ENCODE data around the gene TMEM87B. TPM values are rescaled to one million over a fixed set of nuclear protein-coding genes. Genes with fewer than 3 reads are reported as not detected.
"Not testable (repeated sequence)": the region's sequence is repeated elsewhere in the genome, so short reads cannot be mapped to it uniquely, and the experiment has no call there.

TMEM87B gene
- total RNA-seq, 2 experiments from 2014 or later = 23.8 to 24.0 TPM

DNA sequence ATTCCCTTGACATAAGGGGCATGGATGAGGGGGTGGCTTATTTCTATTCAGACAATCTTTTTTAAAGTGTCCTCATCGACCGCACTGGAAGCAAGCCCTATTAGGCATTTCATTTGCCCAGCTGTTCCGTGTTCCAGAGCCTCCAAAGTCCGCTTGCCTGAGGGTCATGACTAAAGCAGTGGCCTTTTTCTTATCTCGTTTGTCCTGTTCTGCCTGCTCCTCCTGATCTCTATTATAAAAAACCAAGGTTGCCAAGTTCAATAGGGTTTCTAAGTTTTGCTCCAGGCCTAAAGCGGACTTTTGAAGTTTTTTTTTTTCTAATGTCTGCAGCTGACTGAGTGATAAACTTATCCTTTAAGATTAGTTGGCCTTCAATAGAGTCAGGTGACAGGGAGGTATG lies 13.6 kb upstream of the TMEM87B start:
- not testable (repeated sequence) for DNase-seq, H3K4me3 Mint-ChIP-seq, H3K4me1 Mint-ChIP-seq

GRCh38 chr2:112045446-112046014 lies 9.5 kb upstream of the TMEM87B start:
- no peaks in the 10 kb centered on the region for H3K36me3 Mint-ChIP-seq (ENCODE audit: low read depth)
- no peaks in the 10 kb centered on the region for H3K9me3 Mint-ChIP-seq
- H3K27me3 Mint-ChIP-seq = peaks cover 16% of the 10 kb centered on the region
- no peak for DNase-seq
- ChIA-PET POLR2A (no interaction called here), CTCF (interaction anchor here (4.7 kb wide), 1 partner anchor 158 kb away, joined by 30 read pairs; no protein-coding TSS in a partner anchor)
- H3K4me3 Mint-ChIP-seq = no peak overlapping the region
- no peak overlapping the region for H3K27ac Mint-ChIP-seq
- H3K4me1 Mint-ChIP-seq = peaks cover 7% of the 10 kb centered on the region

More for the DNA sequence above, 13.6 kb upstream of the TMEM87B start:
- H3K36me3 Mint-ChIP-seq (ENCODE audit: low read depth); H3K9me3 Mint-ChIP-seq; H3K27ac Mint-ChIP-seq; POLR2A ChIA-PET; CTCF ChIA-PET: not testable (repeated sequence)
- peaks cover 13% of the 10 kb centered on the region for H3K27me3 Mint-ChIP-seq

GRCh38 chr2:112046231-112046630 lies 8.8 kb upstream of the TMEM87B start:
- Mint-ChIP-seq H3K27me3 (peaks cover 16% of the 10 kb centered on the region), H3K4me3 (no peak overlapping the region), H3K27ac (no peak overlapping the region), H3K4me1 (peaks cover 7% of the 10 kb centered on the region), H3K9me3 (no peaks in the 10 kb centered on the region), H3K36me3 (ENCODE audit: low read depth) (no peaks in the 10 kb centered on the region)
- ChIA-PET POLR2A (no interaction called here), CTCF (interaction anchor here (0.7 to 4.7 kb wide), 4 partner anchors 17 to 835 kb away, joined by 3 to 30 read pairs (median 4); partner anchors contain the start of gene ANAPC1)
- DNase-seq = no peak

DNA sequence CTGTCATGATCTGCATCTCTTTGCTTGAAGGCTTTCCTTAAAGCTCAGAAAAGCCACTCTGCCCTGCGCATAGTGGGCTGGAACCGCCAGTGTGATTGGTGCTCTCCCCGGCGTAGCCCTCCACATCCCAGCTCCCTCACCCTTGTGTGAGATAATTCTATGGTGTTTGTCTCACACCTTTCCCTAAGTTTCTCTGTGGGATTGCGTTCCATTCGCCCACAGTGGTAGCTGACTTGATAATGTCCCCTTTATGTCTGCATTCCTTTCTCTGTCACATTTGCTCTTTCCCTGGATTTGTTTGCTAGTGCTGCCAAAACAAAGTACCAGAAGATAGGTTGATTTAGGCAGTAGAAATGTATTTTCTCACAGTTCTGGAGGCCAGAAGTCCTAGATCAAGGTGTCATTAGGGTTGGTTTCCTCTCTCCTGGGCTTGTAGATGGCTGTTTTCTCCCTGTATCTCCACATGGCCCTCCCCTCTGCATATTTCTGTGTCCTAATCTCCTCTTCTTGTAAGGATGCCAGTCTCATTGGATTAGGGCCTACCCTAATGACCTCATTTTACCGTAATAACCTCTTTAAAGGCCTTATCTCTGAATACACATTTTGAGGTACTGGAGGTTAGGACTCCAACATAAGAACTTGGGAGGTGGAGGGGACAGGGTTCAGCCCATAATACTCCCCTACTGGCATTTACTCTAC lies 7.4 kb upstream of the TMEM87B start:
- Mint-ChIP-seq H3K36me3 (ENCODE audit: low read depth) (no peaks in the 10 kb centered on the region), H3K4me3 (no peak overlapping the region), H3K27ac (no peak overlapping the region), H3K9me3 (no peaks in the 10 kb centered on the region), H3K27me3 (peaks cover 16% of the 10 kb centered on the region), H3K4me1 (peaks cover 7% of the 10 kb centered on the region)
- ChIA-PET POLR2A (interaction anchor here (0.6 kb wide), 1 partner anchor 166 kb away, joined by 3 read pairs; no protein-coding TSS in a partner anchor), CTCF (interaction anchor here (1.1 to 4.7 kb wide), 2 partner anchors 148 to 160 kb away, joined by 3 to 30 read pairs; no protein-coding TSS in a partner anchor)
- no peak for DNase-seq

- H3K36me3 Mint-ChIP-seq (ENCODE audit: low read depth) = no peaks in the 10 kb centered on the region
- ChIA-PET CTCF (interaction anchor here (4.7 kb wide), 1 partner anchor 160 kb away, joined by 30 read pairs; no protein-coding TSS in a partner anchor), POLR2A (no interaction called here)
- H3K4me1 Mint-ChIP-seq = peaks cover 8% of the 10 kb centered on the region
- no peak overlapping the region for H3K4me3 Mint-ChIP-seq
- H3K27ac Mint-ChIP-seq = no peak overlapping the region
- H3K9me3 Mint-ChIP-seq = no peaks in the 10 kb centered on the region
- H3K27me3 Mint-ChIP-seq = peaks cover 16% of the 10 kb centered on the region
- DNase-seq = no peak
Observed at GRCh38 chr2:112048236-112048592, 6.9 kb upstream of the TMEM87B start.

- H3K4me1 Mint-ChIP-seq = peaks cover 15% of the 10 kb centered on the region
- no peak overlapping the region for H3K4me3 Mint-ChIP-seq
- no peaks in the 10 kb centered on the region for H3K36me3 Mint-ChIP-seq (ENCODE audit: low read depth)
- peaks cover 18% of the 10 kb centered on the region for H3K27me3 Mint-ChIP-seq
- CTCF ChIA-PET = interaction anchor here (0.7 to 4.2 kb wide), 3 partner anchors 161 to 207 kb away, joined by 4 to 22 read pairs (median 5); no protein-coding TSS in a partner anchor
- H3K9me3 Mint-ChIP-seq = no peaks in the 10 kb centered on the region
- H3K27ac Mint-ChIP-seq = no peak overlapping the region
- DNase-seq = no peak
- POLR2A ChIA-PET = no interaction called here
Observed at GRCh38 chr2:112048887-112049286, 6.2 kb upstream of the TMEM87B start.

DNA sequence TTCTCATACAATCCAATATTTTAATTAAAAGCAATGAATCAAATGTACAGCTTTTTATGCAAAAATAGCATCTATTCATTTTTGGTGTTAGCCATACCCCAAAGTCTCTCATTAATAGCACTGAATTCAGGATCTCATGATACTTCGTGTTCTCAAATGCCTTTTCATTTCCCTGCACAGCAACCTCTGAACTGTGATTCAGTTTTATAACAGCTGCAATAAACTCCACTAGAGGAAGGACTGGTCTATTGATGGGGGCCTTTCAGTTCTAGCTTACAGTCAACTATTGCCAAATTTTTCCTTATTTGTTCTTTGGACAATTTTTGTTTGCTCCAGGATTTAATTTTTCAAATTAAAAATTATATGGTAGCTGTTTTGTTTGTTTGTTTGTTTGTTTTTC lies 4.8 kb upstream of the TMEM87B start:
- Mint-ChIP-seq H3K4me1 (peaks cover 17% of the 10 kb centered on the region), H3K4me3 (no peak overlapping the region), H3K36me3 (ENCODE audit: low read depth) (no peaks in the 10 kb centered on the region), H3K27ac (no peak overlapping the region), H3K27me3 (peaks cover 16% of the 10 kb centered on the region), H3K9me3 (no peaks in the 10 kb centered on the region)
- CTCF ChIA-PET = interaction anchor here (0.6 to 4.2 kb wide), 4 partner anchors 71 to 216 kb away, joined by 4 to 22 read pairs (median 4); no protein-coding TSS in a partner anchor
- DNase-seq = no peak
- POLR2A ChIA-PET = no interaction called here

DNA sequence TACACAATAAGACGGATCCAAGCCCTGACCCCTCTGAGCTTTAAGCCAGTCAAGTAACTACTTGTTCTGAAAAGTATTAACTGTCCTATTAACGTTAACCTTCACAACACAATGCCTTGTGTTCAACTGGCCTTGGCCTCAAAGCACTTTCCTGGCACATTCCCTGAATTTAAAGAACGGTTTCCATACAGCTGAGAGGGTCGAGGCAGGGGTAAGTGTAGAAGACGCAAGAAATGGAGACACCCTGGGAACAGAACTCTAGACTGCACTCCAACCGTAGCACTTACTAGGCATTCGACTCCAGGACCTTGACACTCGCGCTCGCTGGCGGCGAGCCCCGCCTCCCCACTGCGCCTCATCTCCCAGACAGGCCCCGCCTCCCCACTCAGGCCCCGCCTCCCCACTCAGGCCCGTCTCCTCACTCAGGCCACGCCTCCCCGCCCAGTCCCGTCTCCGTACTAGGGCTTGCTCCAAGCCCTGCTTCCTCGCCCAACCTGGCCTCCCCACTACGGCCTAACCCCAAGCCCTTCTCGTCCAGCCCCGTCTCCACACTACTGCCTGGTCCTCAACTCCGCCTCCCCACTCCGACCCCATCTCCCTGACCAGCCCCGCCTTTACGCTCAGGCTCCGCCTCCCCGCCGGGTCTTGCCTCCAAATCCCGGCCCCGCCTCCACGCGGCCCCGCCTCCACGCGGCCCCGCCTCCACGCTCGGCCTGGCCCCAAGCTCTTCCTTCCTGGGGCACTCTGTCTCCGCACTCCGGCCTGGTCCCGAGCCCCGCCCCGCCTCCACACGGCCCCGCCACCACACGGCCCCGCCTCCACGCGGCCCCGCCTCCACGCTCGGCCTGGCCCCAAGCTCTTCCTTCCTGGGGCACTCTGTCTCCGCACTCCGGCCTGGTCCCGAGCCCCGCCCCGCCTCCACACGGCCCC lies 887 bp upstream of the TMEM87B start:
- no peaks in the 10 kb centered on the region for H3K9me3 Mint-ChIP-seq
- peaks cover 16% of the 10 kb centered on the region for H3K36me3 Mint-ChIP-seq (ENCODE audit: low read depth)
- peaks cover 1% of the 10 kb centered on the region for H3K27me3 Mint-ChIP-seq
- ChIA-PET POLR2A (interaction anchor here (1.0 to 2.0 kb wide), 6 partner anchors 10 to 429 kb away, joined by 3 to 13 read pairs (median 4); partner anchors contain the start of genes ANAPC1 and ZC3H8), CTCF (interaction anchor here (1.2 kb wide), 2 partner anchors 167 to 170 kb away, joined by 4 to 6 read pairs; partner anchors contain the start of gene ANAPC1)
- peak overlapping the region; percentile 98 for H3K27ac Mint-ChIP-seq
- H3K4me3 Mint-ChIP-seq = peak overlapping the region; percentile 95
- peaks cover 45% of the 10 kb centered on the region for H3K4me1 Mint-ChIP-seq
- peak; percentile 97 for DNase-seq

DNA sequence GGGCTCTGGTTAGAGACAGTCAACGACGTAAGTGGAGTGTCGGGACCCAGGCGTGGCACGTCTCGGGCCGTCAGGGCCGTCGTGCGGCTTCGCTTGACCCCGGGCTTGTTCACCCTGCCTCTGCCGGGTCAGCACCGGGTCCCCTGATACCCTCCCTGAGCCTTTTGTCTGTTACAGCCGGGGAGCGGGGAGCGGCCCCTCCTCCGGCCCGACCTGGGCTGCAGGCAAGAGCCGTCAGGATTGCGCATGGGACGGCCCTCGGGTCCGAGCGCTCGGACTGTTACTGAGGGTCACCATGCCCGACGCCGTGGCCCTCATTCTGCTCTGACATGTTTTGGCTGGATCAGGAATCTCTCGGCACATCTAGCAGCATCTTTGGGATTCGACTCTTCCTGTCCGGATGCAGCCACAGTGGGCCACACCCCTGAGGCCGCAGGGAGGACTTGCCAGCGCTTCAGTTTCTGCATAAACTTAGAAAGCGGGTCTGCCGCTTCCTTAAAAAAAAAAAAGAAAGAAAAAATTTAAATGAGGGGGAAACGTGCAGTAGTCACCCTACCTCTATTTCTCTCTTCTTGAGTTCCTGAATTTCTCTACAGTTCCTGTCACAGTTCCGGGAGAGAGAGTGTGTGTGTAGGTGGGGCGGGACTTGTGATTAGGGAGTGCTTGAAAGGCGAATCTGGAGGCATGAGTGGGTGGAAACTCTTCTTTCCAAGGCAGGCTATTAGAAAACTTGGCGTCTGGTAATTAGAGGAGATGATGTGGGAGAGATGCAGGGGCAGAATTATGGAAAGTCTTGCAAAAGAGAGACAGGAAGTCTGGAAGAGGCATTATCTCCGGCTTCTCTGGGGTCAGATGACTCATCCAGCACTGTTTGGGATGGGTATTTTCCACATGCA lies 909 bp downstream of the TMEM87B start:
- peaks cover 1% of the 10 kb centered on the region for H3K27me3 Mint-ChIP-seq
- H3K36me3 Mint-ChIP-seq (ENCODE audit: low read depth) = peaks cover 21% of the 10 kb centered on the region
- POLR2A ChIA-PET = interaction anchor here (1.0 to 2.0 kb wide), 6 partner anchors 8 to 428 kb away, joined by 3 to 13 read pairs (median 5); partner anchors contain the start of genes ANAPC1 and ZC3H8
- no peaks in the 10 kb centered on the region for H3K9me3 Mint-ChIP-seq
- H3K4me1 Mint-ChIP-seq = peaks cover 41% of the 10 kb centered on the region
- peak overlapping the region; percentile 89 for H3K4me3 Mint-ChIP-seq
- CTCF ChIA-PET = no interaction called here
- DNase-seq = peak; percentile 44
- H3K27ac Mint-ChIP-seq = peak overlapping the region; percentile 94

DNA sequence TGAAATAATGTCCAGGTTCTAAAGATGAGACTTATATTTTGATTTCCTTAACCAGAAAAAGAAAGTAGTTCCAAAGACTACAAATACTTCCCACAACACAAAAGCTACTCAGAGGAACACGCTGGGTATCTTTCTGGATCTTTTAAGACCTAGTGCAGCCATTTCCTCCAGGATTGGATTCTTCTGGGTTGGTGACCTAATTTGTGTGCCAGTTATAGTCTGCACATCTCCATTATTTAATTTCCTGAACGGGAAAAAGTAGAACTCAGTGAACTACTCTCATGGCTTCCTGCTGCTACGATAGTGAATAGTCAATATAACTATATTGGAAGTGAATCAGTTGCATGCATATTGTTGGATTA lies 1.5 kb downstream of the TMEM87B start:
- peaks cover 27% of the 10 kb centered on the region for H3K36me3 Mint-ChIP-seq (ENCODE audit: low read depth)
- DNase-seq = no peak
- H3K9me3 Mint-ChIP-seq = no peaks in the 10 kb centered on the region
- ChIA-PET CTCF (no interaction called here), POLR2A (no interaction called here)
- H3K27me3 Mint-ChIP-seq = peaks cover 1% of the 10 kb centered on the region
- peak overlapping the region; percentile 94 for H3K27ac Mint-ChIP-seq
- H3K4me1 Mint-ChIP-seq = peaks cover 45% of the 10 kb centered on the region
- H3K4me3 Mint-ChIP-seq = peak overlapping the region; percentile 89

GRCh38 chr2:112059671-112060070 lies 4.6 kb downstream of the TMEM87B start:
- peaks cover 56% of the 10 kb centered on the region for H3K36me3 Mint-ChIP-seq (ENCODE audit: low read depth)
- CTCF ChIA-PET = no interaction called here
- no peaks in the 10 kb centered on the region for H3K27me3 Mint-ChIP-seq
- peak overlapping the region; percentile 12 for H3K27ac Mint-ChIP-seq
- POLR2A ChIA-PET = no interaction called here
- no peak for DNase-seq
- H3K4me1 Mint-ChIP-seq = peaks cover 56% of the 10 kb centered on the region
- no peak overlapping the region for H3K4me3 Mint-ChIP-seq
- no peaks in the 10 kb centered on the region for H3K9me3 Mint-ChIP-seq

DNA sequence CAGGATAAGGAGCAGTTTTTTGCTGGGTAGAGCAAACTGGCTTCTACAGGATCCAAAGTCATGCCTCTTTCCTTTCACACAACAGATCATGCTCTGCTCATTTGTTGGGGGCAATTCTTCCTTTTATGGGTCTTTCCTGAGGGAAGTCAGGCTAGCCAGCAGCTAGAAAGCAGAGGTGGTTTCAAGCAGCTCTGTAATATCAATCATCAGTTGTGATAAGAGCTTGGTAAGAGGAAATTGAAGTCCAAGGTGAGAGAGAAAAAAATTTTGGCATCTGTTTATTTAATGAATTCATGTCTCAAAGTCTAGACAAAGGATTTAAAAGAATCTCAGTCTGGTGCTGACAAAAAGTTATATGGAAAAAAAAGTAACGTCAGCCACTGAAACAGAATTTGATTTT lies 6.2 kb downstream of the TMEM87B start:
- no peak for DNase-seq
- Mint-ChIP-seq H3K9me3 (no peaks in the 10 kb centered on the region), H3K27me3 (no peaks in the 10 kb centered on the region), H3K4me1 (peaks cover 62% of the 10 kb centered on the region), H3K4me3 (no peak overlapping the region), H3K36me3 (ENCODE audit: low read depth) (peaks cover 63% of the 10 kb centered on the region), H3K27ac (no peak overlapping the region)
- ChIA-PET POLR2A (no interaction called here), CTCF (no interaction called here)

Measured in activated CD4-positive, alpha-beta memory T cell treated with anti-CD3 and anti-CD28 coated beads, Interleukin-2, amount 10 ng/mL, durations not matched to agents 7 days and 5 days (primary cell).